ENCODE results near the gene IFT74. TPM values are rescaled to one million over a fixed set of nuclear protein-coding genes. Genes with fewer than 3 reads are reported as not detected.

The IFT74 gene
- 22.6 TPM for total RNA-seq

GRCh38 chr9:26955921-26956859 lies at the start of gene IFT74:
Gene IFT74 (plus strand): TSS chr9:26956412. CDS start chr9:26961968, 5,556 bp downstream.

GRCh38 chr9:26946753-26947727 lies 9.2 kb upstream of the IFT74 start, which contains the start of gene PLAA:
Gene PLAA (minus strand): TSS chr9:26947242. CDS start chr9:26947045, 197 bp downstream.

GRCh38 chr9:27005491-27005890 lies 49.3 kb downstream of the IFT74 start, which contains the start of gene LRRC19:
Gene LRRC19 (minus strand): TSS chr9:27005672. CDS start chr9:26999694, 5,978 bp downstream.

GRCh38 chr9:27108981-27109541 lies 152.8 kb downstream of the IFT74 start, which contains the start of gene TEK:
Gene TEK (plus strand): TSS chr9:27109225. CDS start chr9:27109591, 366 bp downstream.

Other genes starting within 250 kb of the IFT74 start
- 16.6 TPM for gene CAAP1, start 63.6 kb upstream of the IFT74 start, total RNA-seq
- 52.4 TPM for gene PLAA, start 9.2 kb upstream of the IFT74 start, total RNA-seq
- gene LRRC19, start 49.3 kb downstream of the IFT74 start, total RNA-seq = not detected
- gene TEK, start 152.8 kb downstream of the IFT74 start, total RNA-seq = 10.6 TPM

Data from diencephalon (tissue), 1 donor.